OCI-LY1 (cell line): ENCODE results near the gene BTBD7.

Source experiments
- H2AFZ ChIP-seq: fragments of 200-600 bp; sonication (generic), shearing (Covaris generic); 2 replicates; pipeline ENCODE4 v1.6.0; 2014; ENCODE audit warnings: antibody characterized with exemption, mild to moderate bottlenecking, low read length
- H3F3A ChIP-seq: fragments of 200-600 bp; sonication (generic), shearing (Covaris generic); 2 replicates; pipeline ENCODE4 v1.6.0; 2014; ENCODE audit warnings: mild to moderate bottlenecking, antibody characterized with exemption, low read length, moderate library complexity; ENCODE audit not compliant: insufficient read depth
- H3K27ac ChIP-seq: fragments of 200-600 bp; sonication (generic); 2 replicates; pipeline ENCODE4 v1.5.1; 2014; ENCODE audit warnings: low read length, mixed run types, mild to moderate bottlenecking, low read depth; ENCODE audit not compliant: poor library complexity, severe bottlenecking
- H3K27me3 ChIP-seq: fragments of 200-600 bp; sonication (generic); 2 replicates; pipeline ENCODE4 v1.6.0; 2014; ENCODE audit warnings: antibody characterized with exemption, mild to moderate bottlenecking, low read length, moderate library complexity; ENCODE audit not compliant: insufficient read depth
- H3K36me3 ChIP-seq: fragments of 200-600 bp; sonication (generic); 2 replicates; pipeline ENCODE4 v1.6.1; 2014; ENCODE audit warnings: mild to moderate bottlenecking, antibody characterized with exemption, low read length, moderate library complexity, mixed read lengths; ENCODE audit not compliant: insufficient read depth
- H3K4me1 ChIP-seq: fragments of 200-600 bp; sonication (generic); 2 replicates; pipeline ENCODE4 v1.5.1; 2014; ENCODE audit warnings: mild to moderate bottlenecking, low read length, moderate library complexity; ENCODE audit not compliant: insufficient read depth, severe bottlenecking
- H3K4me2 ChIP-seq: fragments of 200-600 bp; sonication (generic), shearing (Covaris generic); 2 replicates; pipeline ENCODE4 v1.6.1; 2014; ENCODE audit warnings: low read length
- H3K4me3 ChIP-seq: fragments of 200-600 bp; sonication (generic); 2 replicates; pipeline ENCODE4 v1.5.1; 2014; ENCODE audit warnings: low read length, low read depth, mild to moderate bottlenecking, mixed read lengths; ENCODE audit not compliant: poor library complexity, severe bottlenecking
- H3K79me2 ChIP-seq: fragments of 200-600 bp; shearing (Covaris generic); 2 replicates; pipeline ENCODE4 v1.6.1; 2016; ENCODE audit warnings: mixed run types, low read length, mixed read lengths; ENCODE audit not compliant: insufficient read depth
- H3K9ac ChIP-seq: fragments of 200-600 bp; sonication (generic), shearing (Covaris generic); 2 replicates; pipeline ENCODE4 v1.6.1; 2014; ENCODE audit warnings: mild to moderate bottlenecking, low read length, mixed read lengths
- H3K9me2 ChIP-seq: fragments of 200-600 bp; sonication (generic), shearing (Covaris generic); 2 replicates; pipeline ENCODE4 v1.6.1; 2014; ENCODE audit warnings: low read depth, mild to moderate bottlenecking, low read length, mixed read lengths
- H3K9me3 ChIP-seq: fragments of 200-600 bp; shearing (Covaris generic); 2 replicates; pipeline ENCODE4 v1.6.1; 2014; ENCODE audit warnings: low read length, mixed read lengths
- H4K20me1 ChIP-seq: fragments of 200-600 bp; sonication (generic), shearing (Covaris generic); 2 replicates; pipeline ENCODE4 v1.6.0; 2016; ENCODE audit warnings: mild to moderate bottlenecking, low read length; ENCODE audit not compliant: insufficient read depth
- EZH2 ChIP-seq: fragments of 200-600 bp; sonication (generic), shearing (Covaris generic); IDR thresholded peaks from 2 replicates; pipeline ENCODE4 v1.8.0; 2017; ENCODE audit warnings: borderline replicate concordance, mixed run types, mild to moderate bottlenecking, antibody characterized with exemption, low read length, moderate library complexity, mixed read lengths
- TF ChIP-seq, protein P1 (sequence below): fragments of 200-600 bp; sonication (generic), shearing (Covaris generic); IDR thresholded peaks from 2 replicates; pipeline ENCODE4 v1.5.1; 2017; ENCODE audit warnings: mild to moderate bottlenecking, antibody characterized with exemption, low read length, moderate library complexity, mixed read lengths

BTBD7 gene

DNA sequence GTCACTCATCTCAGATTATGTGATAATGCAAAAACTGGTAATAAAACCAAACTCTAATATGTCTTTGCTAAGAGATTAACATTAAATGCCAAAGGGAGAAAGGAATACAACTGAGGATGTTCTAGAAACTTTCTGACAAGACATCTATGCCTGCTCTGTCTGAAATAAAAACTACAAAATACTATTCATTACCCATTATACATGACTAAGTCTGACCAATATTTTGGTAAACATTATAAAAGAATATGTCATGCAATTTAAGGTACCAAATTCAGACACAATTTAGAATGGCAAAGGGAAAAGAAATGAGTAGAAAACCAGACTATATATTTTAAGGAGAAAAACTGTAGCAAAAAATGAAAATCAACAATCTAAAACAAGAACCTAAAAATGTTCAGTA lies 86.3 kb downstream of the BTBD7 start:
- no peak overlapping the region for H3K4me3 ChIP-seq
- H4K20me1 ChIP-seq = no peaks in the 10 kb centered on the region
- H3K36me3 ChIP-seq = peaks cover 45% of the 10 kb centered on the region
- no peak overlapping the region for H3K9ac ChIP-seq
- no peak overlapping the region for H3K27ac ChIP-seq
- H3K9me3 ChIP-seq = no peaks in the 10 kb centered on the region
- H3K4me1 ChIP-seq = no peaks in the 10 kb centered on the region
- H3K27me3 ChIP-seq = no peaks in the 10 kb centered on the region
- H2AFZ ChIP-seq = no peak overlapping the region
- H3K4me2 ChIP-seq = no peak overlapping the region
- TF ChIP-seq, protein P1, sequence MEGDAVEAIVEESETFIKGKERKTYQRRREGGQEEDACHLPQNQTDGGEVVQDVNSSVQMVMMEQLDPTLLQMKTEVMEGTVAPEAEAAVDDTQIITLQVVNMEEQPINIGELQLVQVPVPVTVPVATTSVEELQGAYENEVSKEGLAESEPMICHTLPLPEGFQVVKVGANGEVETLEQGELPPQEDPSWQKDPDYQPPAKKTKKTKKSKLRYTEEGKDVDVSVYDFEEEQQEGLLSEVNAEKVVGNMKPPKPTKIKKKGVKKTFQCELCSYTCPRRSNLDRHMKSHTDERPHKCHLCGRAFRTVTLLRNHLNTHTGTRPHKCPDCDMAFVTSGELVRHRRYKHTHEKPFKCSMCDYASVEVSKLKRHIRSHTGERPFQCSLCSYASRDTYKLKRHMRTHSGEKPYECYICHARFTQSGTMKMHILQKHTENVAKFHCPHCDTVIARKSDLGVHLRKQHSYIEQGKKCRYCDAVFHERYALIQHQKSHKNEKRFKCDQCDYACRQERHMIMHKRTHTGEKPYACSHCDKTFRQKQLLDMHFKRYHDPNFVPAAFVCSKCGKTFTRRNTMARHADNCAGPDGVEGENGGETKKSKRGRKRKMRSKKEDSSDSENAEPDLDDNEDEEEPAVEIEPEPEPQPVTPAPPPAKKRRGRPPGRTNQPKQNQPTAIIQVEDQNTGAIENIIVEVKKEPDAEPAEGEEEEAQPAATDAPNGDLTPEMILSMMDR = no peak
- no peak for TF ChIP-seq EZH2
- H3F3A ChIP-seq = no peaks in the 10 kb centered on the region
- no peaks in the 10 kb centered on the region for H3K9me2 ChIP-seq
- no peaks in the 10 kb centered on the region for H3K79me2 ChIP-seq

DNA sequence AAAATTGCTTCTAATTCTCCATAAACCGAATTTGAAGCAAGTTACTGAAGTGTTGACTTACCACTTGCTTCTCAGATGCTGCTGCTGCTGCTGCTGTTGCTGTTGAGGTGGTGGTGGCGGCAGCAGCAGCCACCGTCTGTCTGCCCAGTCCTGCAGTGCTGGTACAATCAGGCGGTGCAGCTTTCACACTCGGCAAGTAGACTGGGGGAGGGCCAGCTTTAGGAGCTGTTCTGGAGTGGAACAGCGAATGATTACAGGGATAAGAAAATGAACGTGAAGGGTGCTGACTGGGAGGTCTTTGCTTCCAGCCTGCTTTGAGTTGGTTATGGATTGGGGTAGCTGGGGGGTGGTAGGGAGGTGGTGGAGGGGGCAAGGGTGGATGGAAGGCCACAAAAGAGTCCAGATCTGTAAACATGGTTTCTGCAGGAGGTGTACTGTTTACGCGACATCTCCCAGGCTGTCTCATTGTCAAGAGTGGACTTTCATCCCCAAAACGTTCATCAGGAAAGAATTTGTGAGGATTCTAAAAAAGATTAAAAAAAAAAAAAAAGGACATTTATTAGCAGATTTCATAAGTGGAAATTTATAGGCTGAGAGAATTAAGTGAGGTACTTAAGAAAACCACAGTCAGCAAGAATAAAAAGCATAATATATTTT lies 86.9 kb downstream of the BTBD7 start:
- no peak overlapping the region for H3K9ac ChIP-seq
- no peak overlapping the region for H3K4me2 ChIP-seq
- H3K27me3 ChIP-seq = no peaks in the 10 kb centered on the region
- TF ChIP-seq EZH2 = no peak
- TF ChIP-seq, protein P1 = no peak
- no peaks in the 10 kb centered on the region for H3K9me2 ChIP-seq
- no peak overlapping the region for H2AFZ ChIP-seq
- peaks cover 48% of the 10 kb centered on the region for H3K36me3 ChIP-seq
- H3K4me3 ChIP-seq = no peak overlapping the region
- no peak overlapping the region for H3K27ac ChIP-seq
- H3F3A ChIP-seq = no peaks in the 10 kb centered on the region
- no peaks in the 10 kb centered on the region for H3K79me2 ChIP-seq
- no peaks in the 10 kb centered on the region for H4K20me1 ChIP-seq
- H3K4me1 ChIP-seq = no peaks in the 10 kb centered on the region
- no peaks in the 10 kb centered on the region for H3K9me3 ChIP-seq

DNA sequence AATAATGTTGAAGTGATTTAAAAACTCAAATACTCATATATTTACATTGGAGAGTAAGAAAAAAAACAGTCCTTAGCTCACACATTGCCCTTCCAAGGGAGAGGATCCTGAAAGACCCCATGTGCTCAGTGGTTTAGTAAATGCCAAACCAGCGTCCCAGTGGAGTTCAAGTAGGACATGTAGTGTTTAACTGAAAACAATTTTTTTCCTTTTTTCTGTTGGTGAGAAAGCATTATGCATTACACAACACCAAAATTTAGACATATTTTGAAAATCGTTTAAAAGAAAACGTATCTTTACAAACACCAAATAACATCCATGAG lies 92.2 kb downstream of the BTBD7 start:
- Histone ChIP-seq H3K79me2 (no peaks in the 10 kb centered on the region), H3K9me2 (no peaks in the 10 kb centered on the region), H3K4me1 (no peaks in the 10 kb centered on the region), H3K27ac (no peak overlapping the region), H3F3A (no peaks in the 10 kb centered on the region), H4K20me1 (no peaks in the 10 kb centered on the region), H3K4me2 (no peak overlapping the region), H3K4me3 (no peak overlapping the region), H3K9ac (no peak overlapping the region), H3K36me3 (peaks cover 39% of the 10 kb centered on the region), H3K27me3 (no peaks in the 10 kb centered on the region), H3K9me3 (no peaks in the 10 kb centered on the region), H2AFZ (no peak overlapping the region)
- TF ChIP-seq EZH2 = no peak
- TF ChIP-seq, protein P1 = no peak
